ENCODE results near the gene NAV1. TPM values are rescaled to one million over a fixed set of nuclear protein-coding genes. Genes with fewer than 3 reads are reported as not detected.
"Not testable (repeated sequence)": the region's sequence is repeated elsewhere in the genome, so short reads cannot be mapped to it uniquely, and the experiment has no call there.

NAV1 gene
- 66.6 TPM for total RNA-seq
- long read RNA-seq, partial matches to known transcripts: 69 of 88 reads
- long read RNA-seq, other reads (novel, unspliced or antisense): 19 of 88 reads

GRCh38 chr1:201538612-201539551 lies at the start of gene NAV1:
TSS of gene NAV1 (plus strand) at chr1:201539127. CDS start at chr1:201622885, 83,758 bp downstream.
- intact Hi-C loops (cut with DNase I): no loop called here
- peak; percentile 58 for ATAC-seq (ENCODE audit: poor library complexity)
- DNase-seq: peak; percentile 81

GRCh38 chr1:201489643-201490261 lies 49.2 kb upstream of the NAV1 start:
- ATAC-seq (ENCODE audit: poor library complexity) (no peak), DNase-seq (no peak)
- intact Hi-C loops (cut with DNase I): no loop called here

DNA sequence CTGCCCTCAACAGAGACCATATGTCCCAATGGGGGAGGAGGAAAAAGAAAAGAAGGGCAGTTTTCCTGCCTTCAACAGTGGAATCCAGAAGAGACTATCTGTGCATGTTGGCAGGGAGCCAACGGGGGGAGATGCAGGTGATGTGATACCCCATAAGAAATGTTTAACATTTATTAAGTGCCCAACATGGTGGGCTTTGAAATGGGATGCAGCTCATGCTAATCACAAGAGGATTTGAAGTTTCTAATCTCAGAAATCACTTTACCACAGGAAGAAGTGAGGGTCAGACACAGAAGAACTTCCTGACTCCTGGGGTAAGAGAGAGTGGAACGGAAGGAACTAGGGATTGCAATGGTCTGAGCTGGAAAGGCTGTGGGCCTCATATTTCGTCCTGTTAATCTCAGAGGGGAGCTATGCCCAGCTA lies 48.2 kb upstream of the NAV1 start:
- DNase-seq (no peak), ATAC-seq (ENCODE audit: poor library complexity) (no peak)
- intact Hi-C loops (cut with DNase I): no loop called here

DNA sequence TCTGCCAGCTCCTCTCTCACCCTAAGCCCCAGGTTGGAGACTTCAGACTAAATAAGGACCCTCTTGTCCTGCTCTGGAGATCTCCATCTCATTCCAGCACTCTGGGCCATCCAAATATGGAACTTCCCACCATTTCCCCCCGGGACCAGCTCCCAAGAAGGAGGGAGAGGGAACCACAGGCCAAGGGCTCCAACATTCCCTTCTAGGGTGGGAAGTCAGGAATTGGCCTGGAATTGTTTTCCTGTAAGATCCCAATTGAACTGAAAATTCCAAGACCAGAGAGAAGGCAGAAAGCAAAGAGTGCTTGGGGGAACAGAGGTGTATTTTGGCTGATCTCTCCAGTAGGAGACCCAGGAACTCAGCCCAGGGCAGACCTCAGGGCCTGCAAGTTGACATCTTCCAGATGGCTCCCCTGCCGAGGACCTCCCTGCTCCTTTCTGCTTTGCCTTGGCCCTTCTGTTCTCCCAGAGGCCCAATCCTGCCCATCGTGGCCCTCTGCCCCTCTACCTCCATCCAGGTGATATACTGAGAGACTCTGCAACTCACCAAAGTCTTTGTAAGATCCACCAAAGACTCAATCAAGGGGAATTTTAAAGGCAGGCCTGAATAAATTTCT lies 46.9 kb upstream of the NAV1 start:
- DNase-seq (no peak), ATAC-seq (ENCODE audit: poor library complexity) (no peak)
- intact Hi-C loops (cut with DNase I): no loop called here

DNA sequence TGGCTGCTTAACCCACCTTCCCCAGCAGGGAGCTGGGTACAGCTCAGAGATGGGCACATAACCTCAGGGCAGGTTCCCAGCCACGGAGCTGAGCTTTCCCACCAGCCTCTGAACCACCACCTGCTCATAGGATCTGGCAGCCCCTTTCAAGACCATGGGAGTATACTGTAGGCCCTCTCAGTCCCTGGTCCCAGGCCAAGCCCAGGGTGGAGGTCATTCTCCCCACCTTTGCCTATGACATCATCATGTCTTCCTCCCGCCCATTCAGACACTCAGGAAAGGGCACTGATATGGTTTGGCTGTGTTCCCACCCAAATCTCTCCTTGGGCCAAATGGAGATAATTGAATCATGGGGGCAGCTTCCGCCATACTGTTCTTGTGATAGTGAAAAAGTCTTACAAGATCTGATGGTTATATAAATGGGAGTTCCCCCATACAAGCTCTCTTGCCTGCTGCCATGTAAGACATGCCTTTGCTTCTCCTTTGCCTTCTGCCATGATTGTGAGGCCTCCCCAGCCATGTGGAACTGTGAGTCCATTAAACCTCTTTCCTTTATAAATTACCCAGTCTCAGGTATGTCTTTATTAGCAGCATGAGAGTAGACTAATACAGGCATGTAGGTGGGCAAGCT lies 45.8 kb upstream of the NAV1 start:
- intact Hi-C loops (cut with DNase I); DNase-seq; ATAC-seq (ENCODE audit: poor library complexity): not testable (repeated sequence)

DNA sequence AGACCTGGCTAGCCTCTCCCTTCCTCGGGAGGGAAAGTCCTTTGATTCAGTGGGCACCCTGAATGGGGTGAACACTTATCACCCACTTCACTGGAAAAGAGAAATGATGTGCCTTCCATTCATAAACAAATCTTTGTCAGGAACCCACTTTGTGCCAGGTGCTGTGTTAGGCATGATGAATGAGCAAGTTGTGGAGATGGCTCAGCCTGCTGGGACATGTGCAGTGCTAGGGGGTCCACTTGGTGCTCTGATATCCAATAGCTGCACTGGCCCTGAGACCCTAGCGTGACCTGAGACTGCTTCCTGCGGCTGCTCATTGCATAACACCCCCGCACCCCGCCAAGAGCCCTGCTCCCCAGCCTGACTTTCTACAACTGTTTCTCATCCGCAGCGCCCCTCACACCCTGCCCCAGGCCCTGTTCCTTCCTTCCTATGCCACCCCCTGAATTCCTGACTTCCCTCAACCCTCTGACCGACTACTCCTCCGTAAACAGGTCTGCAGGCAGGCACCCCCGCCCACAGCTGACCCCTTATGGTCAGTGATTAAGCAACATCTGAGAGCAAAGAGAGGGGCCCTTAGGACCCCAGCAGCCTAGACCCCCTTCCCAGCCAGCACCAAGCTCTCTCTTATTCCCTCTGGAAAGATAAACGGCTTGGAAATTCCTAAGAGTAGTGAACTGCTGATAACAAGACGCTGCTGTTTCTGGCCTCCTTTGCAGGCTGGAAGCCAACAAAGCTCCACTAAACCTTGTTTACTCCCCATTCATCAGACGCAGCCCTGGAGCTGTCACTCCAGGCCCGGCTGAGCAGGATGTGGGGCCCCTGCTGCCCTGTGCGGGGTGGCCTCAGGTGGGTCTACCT lies 44.9 kb upstream of the NAV1 start:
- ATAC-seq (ENCODE audit: poor library complexity) (peak; percentile 46), DNase-seq (no peak)
- intact Hi-C loops (cut with DNase I): no loop called here

GRCh38 chr1:201495551-201496295 lies 43.2 kb upstream of the NAV1 start:
- DNase-seq (peak; percentile 89), ATAC-seq (ENCODE audit: poor library complexity) (peak; percentile 82)

GRCh38 chr1:201496296-201496690 lies 42.6 kb upstream of the NAV1 start:
- DNase-seq: no peak
- no peak for ATAC-seq (ENCODE audit: poor library complexity)
- intact Hi-C loops (cut with DNase I): no loop called here

More at GRCh38 chr1:201495551-201496295, 43.2 kb upstream of the NAV1 start:
- intact Hi-C loops (cut with DNase I): no loop called here

DNA sequence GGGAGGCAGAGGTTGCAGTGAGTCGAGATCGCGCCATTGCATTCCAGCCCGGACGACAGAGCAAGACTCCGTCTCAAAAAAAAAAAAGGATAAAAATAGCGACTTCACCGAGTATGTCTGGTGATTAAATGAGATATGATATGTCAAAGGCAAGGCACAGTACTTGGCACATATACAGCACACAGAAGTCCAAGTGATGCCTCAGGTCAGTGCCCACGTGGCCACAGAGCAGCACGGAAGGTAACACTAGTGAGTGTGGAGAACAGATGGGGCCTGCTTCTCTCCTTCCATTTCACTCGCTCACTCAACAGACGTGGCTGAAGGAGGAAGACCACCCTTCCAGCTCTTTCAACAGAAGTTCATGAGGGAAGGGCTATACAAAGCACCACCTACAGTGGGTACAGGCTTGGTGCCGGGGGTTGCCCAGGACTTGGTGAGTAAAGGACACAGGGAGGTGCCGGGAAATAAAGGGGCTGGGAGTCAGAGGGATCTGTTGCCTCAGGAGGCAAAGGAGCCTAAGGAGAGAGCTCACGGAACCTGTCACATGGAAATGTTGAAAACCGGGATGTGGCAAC lies 40.9 kb upstream of the NAV1 start:
- no peak for ATAC-seq (ENCODE audit: poor library complexity)
- intact Hi-C loops (cut with DNase I): no loop called here
- no peak for DNase-seq

- DNase-seq (no peak), ATAC-seq (ENCODE audit: poor library complexity) (no peak)
- intact Hi-C loops (cut with DNase I): no loop called here
Measured at GRCh38 chr1:201498621-201499020, 40.3 kb upstream of the NAV1 start.

- ATAC-seq (ENCODE audit: poor library complexity): no peak
- intact Hi-C loops (cut with DNase I): no loop called here
- DNase-seq: no peak
Measured at GRCh38 chr1:201499191-201499590, 39.7 kb upstream of the NAV1 start.

DNA sequence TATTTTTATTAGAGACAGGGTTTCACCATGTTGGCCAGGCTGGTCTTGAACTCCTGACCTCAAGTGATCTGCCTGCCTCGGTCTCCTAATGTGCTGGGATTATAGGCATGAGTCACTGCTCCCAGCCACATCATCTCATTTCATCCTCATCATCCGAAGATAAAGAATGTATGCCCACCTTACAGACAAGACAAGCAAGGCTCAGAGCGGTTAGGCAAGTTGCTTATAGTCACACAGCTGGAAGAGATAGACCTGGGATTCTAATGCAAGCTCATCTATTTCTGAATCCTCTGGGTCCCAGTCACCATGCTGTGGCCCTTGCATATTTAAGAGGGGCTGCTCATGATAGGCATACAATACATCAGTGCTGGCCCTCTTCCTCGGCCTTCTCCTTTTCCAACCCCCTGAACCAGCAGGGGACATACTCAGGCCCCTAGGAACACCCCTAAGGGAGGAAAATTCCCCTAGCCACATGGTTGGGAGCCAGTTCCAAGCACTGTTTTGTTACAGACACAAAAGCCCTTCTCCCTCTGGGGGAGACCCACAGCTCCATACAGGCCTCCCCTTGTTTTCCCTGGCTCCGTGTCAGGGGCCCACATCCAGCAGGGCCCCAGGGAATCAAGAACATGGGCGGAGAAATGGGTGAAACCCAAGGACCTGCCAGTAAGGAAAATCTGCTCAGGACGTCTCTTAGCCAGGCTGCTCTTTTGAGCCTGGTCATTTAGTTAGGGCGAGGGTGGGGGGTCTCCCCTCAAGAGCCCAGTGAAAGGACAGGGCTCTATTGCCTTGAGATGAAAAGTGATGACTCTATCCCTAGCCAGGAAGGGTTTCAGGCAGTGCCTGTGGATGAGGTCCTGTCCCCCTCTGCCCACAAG lies 38.9 kb upstream of the NAV1 start:
- DNase-seq (peak; percentile 72), ATAC-seq (ENCODE audit: poor library complexity) (peak; percentile 52)
- intact Hi-C loops (cut with DNase I): no loop called here

- no peak for DNase-seq
- peak; percentile 69 for ATAC-seq (ENCODE audit: poor library complexity)
- intact Hi-C loops (cut with DNase I): no loop called here
Measured at GRCh38 chr1:201500670-201501120, 38.2 kb upstream of the NAV1 start.

DNA sequence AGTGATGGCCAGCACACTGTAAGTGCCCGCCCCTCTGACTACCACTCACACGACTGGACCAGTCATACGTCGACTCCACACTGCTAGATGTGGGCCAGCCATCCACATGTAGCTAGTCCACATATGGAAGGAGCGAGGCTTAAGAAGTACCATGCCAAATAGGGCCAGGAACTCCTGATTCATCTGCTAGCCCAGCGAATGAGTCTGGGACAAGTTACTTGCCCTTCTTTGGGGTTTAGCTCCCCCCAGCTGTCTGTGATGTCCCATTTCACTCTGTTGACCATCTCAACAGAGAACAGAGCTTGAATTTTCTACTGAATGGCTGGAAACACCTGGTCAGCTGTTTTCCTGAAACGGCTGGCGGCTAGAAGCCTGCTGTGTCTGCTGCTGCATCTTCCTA lies 37.8 kb upstream of the NAV1 start:
- no peak for DNase-seq
- intact Hi-C loops (cut with DNase I): no loop called here
- no peak for ATAC-seq (ENCODE audit: poor library complexity)

DNA sequence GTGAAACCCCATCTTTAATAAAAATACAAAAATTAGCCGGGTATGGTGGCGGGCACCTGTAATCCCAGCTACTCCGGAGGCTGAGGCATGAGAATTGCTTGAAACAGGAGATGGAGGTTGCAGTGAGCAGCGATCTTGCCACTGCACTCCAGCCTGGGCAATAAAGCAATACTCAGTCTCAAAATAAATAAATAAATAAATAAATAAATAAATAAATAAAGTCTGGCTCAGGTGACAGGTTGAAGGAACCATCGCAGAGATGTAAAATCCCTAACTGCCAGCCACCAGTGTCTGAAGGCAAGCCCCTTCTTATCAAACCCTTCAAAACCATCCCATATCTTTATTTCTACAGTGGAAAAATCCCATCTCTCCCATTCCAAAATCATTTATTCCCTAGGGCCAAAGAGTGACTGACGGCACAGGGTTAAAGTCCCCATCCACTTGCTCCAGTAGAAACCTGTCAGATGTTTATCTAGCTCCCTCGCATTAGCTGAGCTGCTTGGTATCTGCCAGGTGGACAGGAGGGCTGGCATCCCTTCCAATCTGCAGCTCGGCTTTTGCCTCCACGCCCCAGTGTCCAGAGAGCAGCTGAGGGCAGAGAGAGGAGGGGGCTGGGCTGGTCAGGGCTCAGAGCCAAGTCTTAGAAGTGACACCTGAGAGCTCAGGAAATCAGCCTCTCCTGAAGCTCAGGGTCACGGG lies 37.0 kb upstream of the NAV1 start:
- DNase-seq (no peak), ATAC-seq (ENCODE audit: poor library complexity) (no peak)
- intact Hi-C loops (cut with DNase I): no loop called here

GRCh38 chr1:201502511-201502857 lies 36.4 kb upstream of the NAV1 start:
- intact Hi-C loops (cut with DNase I): no loop called here
- DNase-seq (no peak), ATAC-seq (ENCODE audit: poor library complexity) (no peak)
